ENCODE data around the gene RAB3GAP1.

DNA sequence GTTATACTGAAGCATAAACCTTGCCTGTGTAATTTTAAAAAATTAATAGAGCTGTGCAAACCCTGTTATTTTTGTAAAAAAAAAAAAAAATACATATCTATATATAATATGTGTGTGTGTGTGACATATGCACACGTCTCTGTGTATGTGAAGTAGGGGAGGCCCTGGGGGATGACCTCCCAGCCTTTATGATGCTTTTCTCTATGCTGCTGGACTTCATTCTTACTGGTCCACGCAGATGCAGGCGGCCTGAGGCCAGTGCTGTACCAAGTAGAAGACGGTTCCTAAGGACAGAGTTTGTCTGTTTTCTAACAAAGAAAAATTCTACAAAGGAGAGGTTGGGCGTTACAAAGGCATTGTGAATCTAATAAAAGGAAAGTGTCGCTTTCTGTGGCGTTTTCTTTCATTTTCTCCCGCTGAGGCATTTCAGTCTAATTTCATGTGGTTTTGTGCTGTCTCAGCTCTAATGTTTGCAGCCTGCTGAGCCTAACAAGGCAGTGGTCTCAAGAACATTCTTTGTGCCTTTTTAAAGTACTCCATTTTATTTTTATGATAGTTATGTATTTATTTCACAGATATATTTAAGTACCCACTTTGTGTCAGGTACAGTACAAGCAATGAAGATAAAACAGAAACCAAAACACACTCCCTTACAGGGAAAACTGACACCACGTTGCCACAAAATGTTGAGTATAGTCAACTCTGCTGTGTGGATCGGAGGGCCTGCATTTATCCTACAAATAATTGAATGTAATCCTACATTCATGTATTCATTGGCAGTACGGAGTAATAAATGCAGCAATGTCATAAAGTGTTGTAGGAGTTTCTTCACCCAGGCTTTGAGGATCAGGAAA, 118.0 kb downstream of the RAB3GAP1 start:
- TF ChIP-seq CTCF (IDR thresholded peaks at IDR 0.05; ENCODE audit: insufficient read depth, low read depth, low read length): no peak
- TF ChIP-seq EZH2 (IDR thresholded peaks at IDR 0.05; ENCODE audit: insufficient read depth, low read length): no peak
